ENCODE results near the gene PGBD1. TPM values are rescaled to one million over a fixed set of nuclear protein-coding genes. Genes with fewer than 3 reads are reported as not detected.

Gene PGBD1
- total RNA-seq, 1 experiment from 2014 or later = 2.5 TPM

DNA sequence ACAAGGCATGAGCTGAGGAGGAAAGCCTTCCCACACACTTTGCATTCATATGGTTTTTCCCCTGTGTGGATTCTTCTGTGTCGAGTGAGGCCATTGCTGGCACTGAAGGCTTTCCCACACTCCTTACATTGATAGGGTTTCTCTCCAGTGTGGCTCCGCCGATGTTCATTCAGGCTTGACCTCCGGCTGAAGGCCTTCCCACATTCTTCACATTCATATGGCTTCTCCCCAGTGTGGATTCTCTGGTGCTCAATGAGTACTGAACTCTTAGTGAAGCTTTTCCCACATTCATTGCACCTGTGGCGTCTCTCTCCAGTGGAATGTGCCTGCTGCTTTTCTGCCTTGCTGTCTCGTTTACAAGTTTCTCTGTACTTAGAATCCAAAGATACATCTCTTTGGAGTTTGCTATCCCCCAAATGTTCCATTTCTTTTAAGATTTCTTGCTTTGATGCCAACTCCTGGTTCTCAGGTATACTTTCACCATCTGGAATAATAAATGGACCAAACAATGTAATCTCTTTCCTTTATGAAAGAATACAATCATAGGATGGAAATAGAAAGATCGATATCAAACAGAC lies 45.1 kb downstream of the PGBD1 start:
- ChIA-PET CTCF (interaction anchor here (1.1 kb wide), 1 partner anchor 28 kb away, joined by 4 read pairs; no protein-coding TSS in a partner anchor), POLR2A (interaction anchor here (1.1 kb wide), 1 partner anchor 9 kb away, joined by 3 read pairs; no protein-coding TSS in a partner anchor)
- Mint-ChIP-seq H3K4me3 (ENCODE audit: unreplicated experiment) (no peak overlapping the region), H3K27me3 (ENCODE audit: insufficient read depth, unreplicated experiment) (no peaks in the 10 kb centered on the region), H3K27ac (ENCODE audit: low read depth, unreplicated experiment) (no peak overlapping the region), H3K9me3 (ENCODE audit: unreplicated experiment) (peaks cover 48% of the 10 kb centered on the region), H3K36me3 (ENCODE audit: insufficient read depth, unreplicated experiment) (peaks cover 10% of the 10 kb centered on the region), H3K4me1 (ENCODE audit: insufficient read depth, unreplicated experiment) (no peaks in the 10 kb centered on the region)
- no peak for TF ChIP-seq CTCF (IDR thresholded peaks at IDR 0.05; ENCODE audit: unreplicated experiment)
- DNase-seq (ENCODE audit: unreplicated experiment) = no peak
- intact Hi-C loops (cut with micrococcal nuclease) = no loop called here
- no TSS peak for BruUV-seq (replicated peaks)

GRCh38 chr6:28330041-28330440 lies 48.7 kb downstream of the PGBD1 start:
- ChIA-PET POLR2A (no interaction called here), CTCF (interaction anchor here (0.6 to 0.7 kb wide), 2 partner anchors 23 to 1684 kb away, joined by 3 read pairs; no protein-coding TSS in a partner anchor)
- Mint-ChIP-seq H3K36me3 (ENCODE audit: insufficient read depth, unreplicated experiment) (peaks cover 10% of the 10 kb centered on the region), H3K27me3 (ENCODE audit: insufficient read depth, unreplicated experiment) (no peaks in the 10 kb centered on the region), H3K9me3 (ENCODE audit: unreplicated experiment) (peaks cover 33% of the 10 kb centered on the region), H3K27ac (ENCODE audit: low read depth, unreplicated experiment) (no peak overlapping the region), H3K4me3 (ENCODE audit: unreplicated experiment) (no peak overlapping the region), H3K4me1 (ENCODE audit: insufficient read depth, unreplicated experiment) (no peaks in the 10 kb centered on the region)
- no peak for TF ChIP-seq CTCF (IDR thresholded peaks at IDR 0.05; ENCODE audit: unreplicated experiment)
- intact Hi-C loops (cut with micrococcal nuclease) = no loop called here
- BruUV-seq (replicated peaks) = no TSS peak
- no peak for DNase-seq (ENCODE audit: unreplicated experiment)

DNA sequence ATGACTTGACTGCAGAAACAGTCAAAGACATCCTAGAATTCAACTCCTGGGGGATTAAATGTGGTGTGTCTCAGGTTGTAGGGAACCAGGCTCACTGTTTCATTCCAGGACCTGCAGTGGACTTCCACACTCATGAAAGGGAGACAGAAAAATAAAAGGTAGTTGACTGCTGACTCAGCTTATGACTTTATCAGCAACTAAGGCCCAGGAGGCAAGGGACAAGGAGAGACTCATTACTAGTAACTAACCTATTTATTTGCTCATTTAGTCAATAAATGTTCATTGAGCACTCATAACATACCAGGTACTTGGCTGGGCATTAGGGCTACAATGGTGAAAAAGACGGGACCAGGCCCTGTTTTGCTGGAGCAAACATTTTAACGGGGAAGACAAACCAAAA lies 51.7 kb downstream of the PGBD1 start:
- BruUV-seq (replicated peaks) = no TSS peak
- Mint-ChIP-seq H3K4me3 (ENCODE audit: unreplicated experiment) (no peak overlapping the region), H3K27ac (ENCODE audit: low read depth, unreplicated experiment) (no peak overlapping the region), H3K36me3 (ENCODE audit: insufficient read depth, unreplicated experiment) (no peaks in the 10 kb centered on the region), H3K9me3 (ENCODE audit: unreplicated experiment) (peaks cover 17% of the 10 kb centered on the region), H3K27me3 (ENCODE audit: insufficient read depth, unreplicated experiment) (no peaks in the 10 kb centered on the region), H3K4me1 (ENCODE audit: insufficient read depth, unreplicated experiment) (no peaks in the 10 kb centered on the region)
- no peak for TF ChIP-seq CTCF (IDR thresholded peaks at IDR 0.05; ENCODE audit: unreplicated experiment)
- intact Hi-C loops (cut with micrococcal nuclease) = no loop called here
- ChIA-PET CTCF (no interaction called here), POLR2A (interaction anchor here (0.5 to 1.1 kb wide), 6 partner anchors 8 to 227 kb away, joined by 3 to 6 read pairs (median 3); partner anchors contain the start of gene PGBD1)
- no peak for DNase-seq (ENCODE audit: unreplicated experiment)

DNA sequence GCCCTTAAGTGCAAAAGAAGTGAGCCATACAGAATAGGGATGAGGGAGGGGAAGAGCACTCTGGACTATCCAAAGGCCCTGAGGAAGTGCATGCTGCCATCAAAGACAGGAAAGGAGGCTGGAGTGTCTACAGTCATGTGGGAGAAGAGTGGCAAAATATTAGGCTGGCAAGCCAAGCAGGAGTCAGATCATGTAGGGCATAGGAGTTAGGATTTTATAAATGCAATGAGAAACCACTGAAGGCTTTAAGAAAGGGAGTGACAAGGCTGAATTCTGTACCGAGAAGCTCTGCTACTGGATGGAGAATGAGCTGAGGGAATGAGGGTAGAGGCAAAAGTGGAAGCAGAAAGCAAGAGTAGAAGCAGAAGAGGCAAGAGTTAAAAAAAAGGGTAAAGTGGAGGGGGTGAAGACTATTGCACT lies 52.2 kb downstream of the PGBD1 start:
- BruUV-seq (replicated peaks) = no TSS peak
- Mint-ChIP-seq H3K9me3 (ENCODE audit: unreplicated experiment) (peaks cover 16% of the 10 kb centered on the region), H3K4me1 (ENCODE audit: insufficient read depth, unreplicated experiment) (no peaks in the 10 kb centered on the region), H3K27ac (ENCODE audit: low read depth, unreplicated experiment) (no peak overlapping the region), H3K4me3 (ENCODE audit: unreplicated experiment) (no peak overlapping the region), H3K27me3 (ENCODE audit: insufficient read depth, unreplicated experiment) (no peaks in the 10 kb centered on the region), H3K36me3 (ENCODE audit: insufficient read depth, unreplicated experiment) (no peaks in the 10 kb centered on the region)
- intact Hi-C loops (cut with micrococcal nuclease) = no loop called here
- no peak for DNase-seq (ENCODE audit: unreplicated experiment)
- ChIA-PET POLR2A (interaction anchor here (1.0 to 1.5 kb wide), 3 partner anchors 9 to 66 kb away, joined by 3 to 6 read pairs (median 5); partner anchors contain the start of gene ZSCAN26), CTCF (no interaction called here)
- TF ChIP-seq CTCF (IDR thresholded peaks at IDR 0.05; ENCODE audit: unreplicated experiment) = no peak
